ENCODE measurements around the gene HDAC8.

Gene HDAC8

DNA sequence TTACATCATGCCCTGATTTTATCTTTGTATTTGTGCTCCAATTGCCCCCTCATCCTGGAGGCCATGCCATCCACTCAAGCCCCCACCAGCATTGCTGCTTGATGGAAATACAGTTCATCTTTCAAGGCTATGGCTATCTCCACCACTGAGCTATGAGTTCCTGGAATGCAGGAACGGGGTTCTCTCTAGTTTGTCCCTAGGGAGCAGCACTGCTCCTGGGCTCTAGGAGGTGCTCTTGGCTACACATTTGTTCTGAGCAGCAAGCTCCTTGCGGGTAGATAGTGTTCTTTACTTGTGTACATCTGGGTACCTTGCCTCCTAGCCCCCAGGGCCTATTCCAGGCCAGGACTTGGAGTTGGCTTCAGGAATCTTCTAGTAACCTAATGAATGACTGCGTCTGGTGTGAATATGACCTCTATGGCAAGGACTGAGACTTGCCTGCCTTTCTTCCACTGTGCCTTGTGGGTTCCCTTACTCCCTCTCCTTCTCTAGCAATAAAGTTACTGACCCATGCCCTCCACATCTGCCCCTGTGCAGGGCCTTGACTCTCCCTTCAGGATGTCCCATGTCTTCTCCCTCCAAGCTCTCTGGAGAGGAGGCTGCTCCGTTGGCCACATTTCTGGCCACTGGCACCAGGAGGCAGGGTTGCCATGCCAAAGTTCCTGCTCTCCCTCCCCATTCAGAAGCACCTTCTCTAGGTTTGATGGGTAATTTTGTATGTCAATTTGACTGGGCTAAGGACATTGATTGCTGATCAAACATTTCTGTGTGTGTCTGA is 274.5 kb downstream of the HDAC8 start:
- H2AFZ ChIP-seq (ENCODE audit: low read depth, low read length), result no peak overlapping the region
- H3K27me3 ChIP-seq (ENCODE audit: insufficient read depth, low read length), result peaks cover 16% of the 10 kb centered on the region
- no peaks in the 10 kb centered on the region for H3K9me3 ChIP-seq (ENCODE audit: low read length)
- H3K4me1 ChIP-seq (ENCODE audit: insufficient read depth, low read length), result no peaks in the 10 kb centered on the region
- H3K36me3 ChIP-seq (ENCODE audit: insufficient read depth, low read length), result peaks cover 5% of the 10 kb centered on the region
- no peak overlapping the region for H3K4me3 ChIP-seq (ENCODE audit: low read length)

DNA sequence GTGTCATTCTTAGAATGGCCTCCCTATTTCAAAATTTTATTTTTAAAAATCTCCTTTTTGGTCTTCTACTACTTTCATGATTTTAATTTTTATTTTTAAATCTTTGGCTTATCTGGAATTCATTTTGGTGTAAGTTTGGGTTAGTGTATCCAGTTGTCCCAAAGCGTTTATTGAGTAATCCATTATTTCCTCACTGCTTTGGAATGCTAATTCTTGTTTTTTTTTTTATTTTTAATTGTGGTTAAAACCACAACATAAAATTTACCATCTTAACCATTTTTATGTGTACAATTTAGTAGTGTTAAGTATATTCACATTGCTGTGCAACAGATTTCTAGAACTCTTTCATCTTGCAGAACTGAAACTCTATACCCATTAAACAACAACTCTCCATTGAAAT is 275.7 kb downstream of the HDAC8 start:
- H3K27me3 ChIP-seq (ENCODE audit: insufficient read depth, low read length), result peaks cover 9% of the 10 kb centered on the region
- no peak overlapping the region for H3K4me3 ChIP-seq (ENCODE audit: low read length)
- H3K9me3 ChIP-seq (ENCODE audit: low read length), result no peaks in the 10 kb centered on the region
- peaks cover 5% of the 10 kb centered on the region for H3K36me3 ChIP-seq (ENCODE audit: insufficient read depth, low read length)
- no peak overlapping the region for H2AFZ ChIP-seq (ENCODE audit: low read depth, low read length)
- H3K4me1 ChIP-seq (ENCODE audit: insufficient read depth, low read length), result no peaks in the 10 kb centered on the region

DNA sequence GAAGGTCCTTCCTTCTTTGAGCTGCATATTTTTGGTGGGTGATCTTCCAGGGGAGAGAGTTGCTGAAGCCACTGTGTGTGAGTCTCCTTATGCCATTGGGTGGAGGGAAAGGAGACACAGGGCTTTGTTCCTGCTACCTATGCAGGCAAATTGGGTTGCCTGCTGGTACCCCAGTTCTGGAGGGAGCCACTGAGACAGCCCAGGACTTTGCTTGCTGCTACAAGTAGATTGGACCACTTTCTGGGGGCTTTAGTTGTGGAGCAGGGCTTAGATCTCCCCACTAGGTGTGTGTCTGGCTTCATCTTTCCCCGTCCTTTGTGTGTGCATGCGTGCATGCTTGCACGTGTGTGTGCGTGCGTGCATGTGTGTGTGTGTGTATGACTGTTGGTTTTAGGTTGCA is 276.9 kb downstream of the HDAC8 start:
- no peak overlapping the region for H2AFZ ChIP-seq (ENCODE audit: low read depth, low read length)
- no peaks in the 10 kb centered on the region for H3K9me3 ChIP-seq (ENCODE audit: low read length)
- peaks cover 3% of the 10 kb centered on the region for H3K27me3 ChIP-seq (ENCODE audit: insufficient read depth, low read length)
- H3K4me1 ChIP-seq (ENCODE audit: insufficient read depth, low read length), result no peaks in the 10 kb centered on the region
- no peaks in the 10 kb centered on the region for H3K36me3 ChIP-seq (ENCODE audit: insufficient read depth, low read length)
- no peak overlapping the region for H3K4me3 ChIP-seq (ENCODE audit: low read length)

DNA sequence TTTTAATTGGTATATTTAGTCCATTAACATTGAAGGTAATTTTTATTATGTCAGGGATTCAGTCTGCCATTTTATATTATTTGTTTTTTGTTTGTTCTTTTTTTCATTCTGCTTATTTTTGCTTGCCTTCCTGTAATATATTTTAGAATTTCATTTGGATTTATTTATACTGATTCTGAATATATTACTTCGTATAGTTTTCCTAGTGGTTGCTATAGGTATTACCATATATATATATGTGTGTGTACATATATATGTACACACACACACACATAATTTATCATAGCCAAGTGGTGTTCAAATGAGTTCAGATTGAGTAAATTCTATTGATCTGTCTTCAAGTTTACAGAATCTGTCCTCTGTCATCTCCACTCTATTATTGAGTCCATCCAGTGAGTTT is 278.1 kb downstream of the HDAC8 start:
- H3K9me3 ChIP-seq (ENCODE audit: low read length), result no peaks in the 10 kb centered on the region

DNA sequence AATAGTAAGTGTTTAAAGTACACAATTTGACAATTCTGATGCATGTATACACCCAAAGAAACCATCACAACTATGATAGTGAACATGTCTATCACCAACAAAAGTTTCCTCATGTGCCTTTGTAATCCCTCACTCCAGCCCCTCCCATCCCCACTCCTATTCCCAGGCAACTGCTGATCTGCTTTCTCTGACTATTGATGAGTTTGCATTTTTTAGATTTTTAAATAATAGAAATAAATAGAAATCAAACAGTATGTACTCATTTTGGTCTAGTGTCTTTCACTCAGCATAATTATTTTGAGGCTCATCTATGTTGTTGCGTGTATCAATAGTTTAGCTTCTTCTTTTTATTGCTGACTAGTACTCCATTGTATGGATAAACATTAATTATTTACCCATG is 290.3 kb downstream of the HDAC8 start:
- peaks cover 5% of the 10 kb centered on the region for H3K27me3 ChIP-seq (ENCODE audit: insufficient read depth, low read length)

More for the DNA sequence above, 278.1 kb downstream of the HDAC8 start:
- H3K4me1 ChIP-seq (ENCODE audit: insufficient read depth, low read length), result no peaks in the 10 kb centered on the region
- no peaks in the 10 kb centered on the region for H3K36me3 ChIP-seq (ENCODE audit: insufficient read depth, low read length)
- H3K4me3 ChIP-seq (ENCODE audit: low read length), result no peak overlapping the region
- H2AFZ ChIP-seq (ENCODE audit: low read depth, low read length), result no peak overlapping the region
- H3K27me3 ChIP-seq (ENCODE audit: insufficient read depth, low read length), result no peaks in the 10 kb centered on the region

DNA sequence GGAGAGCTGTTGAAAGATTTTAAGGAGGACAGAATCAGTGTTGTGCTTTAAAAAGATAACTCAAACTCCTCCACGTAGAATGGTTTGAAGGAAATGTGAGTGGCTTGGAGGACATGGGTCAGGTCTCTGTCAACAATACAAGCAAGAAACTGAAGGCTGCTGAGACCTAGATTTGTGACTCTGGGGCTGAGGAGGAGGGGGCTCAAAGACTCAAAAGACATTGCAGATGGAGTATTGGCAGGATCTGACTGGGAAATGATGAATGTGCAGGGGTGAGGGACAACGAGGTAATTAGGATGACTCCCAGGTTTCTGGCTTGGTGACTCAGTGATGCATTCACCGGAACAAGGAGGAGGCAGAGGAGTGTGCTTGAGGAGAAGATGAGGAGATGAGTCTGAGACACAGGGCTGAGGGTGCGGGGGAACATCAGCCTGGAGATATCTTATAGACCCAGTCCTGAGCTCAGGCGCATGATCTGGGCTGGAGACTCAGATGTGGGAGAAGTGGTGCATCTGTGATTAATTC is 292.3 kb downstream of the HDAC8 start:
- no peak overlapping the region for H3K4me3 ChIP-seq (ENCODE audit: low read length)
- H2AFZ ChIP-seq (ENCODE audit: low read depth, low read length), result no peak overlapping the region
- H3K4me1 ChIP-seq (ENCODE audit: insufficient read depth, low read length), result peaks cover 7% of the 10 kb centered on the region

More for the DNA sequence above, 290.3 kb downstream of the HDAC8 start:
- H3K9me3 ChIP-seq (ENCODE audit: low read length), result no peaks in the 10 kb centered on the region
- H2AFZ ChIP-seq (ENCODE audit: low read depth, low read length), result no peak overlapping the region
- no peak overlapping the region for H3K4me3 ChIP-seq (ENCODE audit: low read length)
- H3K4me1 ChIP-seq (ENCODE audit: insufficient read depth, low read length), result no peaks in the 10 kb centered on the region
- H3K36me3 ChIP-seq (ENCODE audit: insufficient read depth, low read length), result no peaks in the 10 kb centered on the region

More for the DNA sequence above, 292.3 kb downstream of the HDAC8 start:
- no peaks in the 10 kb centered on the region for H3K9me3 ChIP-seq (ENCODE audit: low read length)
- peaks cover 10% of the 10 kb centered on the region for H3K36me3 ChIP-seq (ENCODE audit: insufficient read depth, low read length)
- peaks cover 5% of the 10 kb centered on the region for H3K27me3 ChIP-seq (ENCODE audit: insufficient read depth, low read length)
